Neural progenitor cell (in vitro differentiated cells): ENCODE data around the gene DHRS7. TPM values are rescaled to one million over a fixed set of nuclear protein-coding genes. Genes with fewer than 3 reads are reported as not detected.

Experiments
- DNase-seq: peaks from one replicate; pipeline ENCODE4 v3.0.0-alpha.2; 2016; ENCODE audit warnings: low spot score
- H2AFZ ChIP-seq: fragments of 200-600 bp; sonication (generic); replicated peaks from 2 replicates; pipeline ENCODE4 v1.6.1; 2016; ENCODE audit warnings: antibody characterized with exemption
- H3F3A ChIP-seq: fragments of 200-600 bp; sonication (generic); 2 replicates; pipeline ENCODE4 v1.6.1; 2016; ENCODE audit warnings: antibody characterized with exemption, low read depth
- H3K27ac ChIP-seq: fragments of 200-600 bp; sonication (generic); 2 replicates; pipeline ENCODE4 v1.5.1; 2016; ENCODE audit warnings: mild to moderate bottlenecking
- H3K27me3 ChIP-seq: fragments of 200-600 bp; sonication (generic); 2 replicates; pipeline ENCODE4 v1.6.1; 2016; ENCODE audit warnings: mild to moderate bottlenecking, moderate library complexity
- H3K36me3 ChIP-seq: fragments of 200-600 bp; sonication (generic); 2 replicates; pipeline ENCODE4 v1.5.1; 2016
- H3K4me1 ChIP-seq: fragments of 200-600 bp; sonication (generic); 2 replicates; pipeline ENCODE4 v1.6.1; 2016; ENCODE audit warnings: mixed run types
- H3K4me2 ChIP-seq: fragments of 200-600 bp; sonication (generic); 2 replicates; pipeline ENCODE4 v1.6.1; 2016
- H3K4me3 ChIP-seq: fragments of 200-600 bp; sonication (generic); 2 replicates; pipeline ENCODE4 v1.5.1; 2016
- H3K79me2 ChIP-seq: fragments of 200-600 bp; sonication (generic); 2 replicates; pipeline ENCODE4 v1.6.1; 2016; ENCODE audit warnings: low read depth
- H3K9ac ChIP-seq: fragments of 200-600 bp; sonication (generic); 2 replicates; pipeline ENCODE4 v1.6.1; 2016
- H3K9me3 ChIP-seq: fragments of 200-600 bp; sonication (generic); 2 replicates; pipeline ENCODE4 v1.5.1; 2016; ENCODE audit warnings: low read depth
- H4K20me1 ChIP-seq: fragments of 200-600 bp; sonication (generic); 2 replicates; pipeline ENCODE4 v1.6.1; 2016; ENCODE audit warnings: low read depth
- H3K27ac Mint-ChIP-seq: 3 replicates; pipeline ENCODE4 v1.8.0; 2021; ENCODE audit warnings: mixed read lengths
- H3K27me3 Mint-ChIP-seq: 2 replicates; pipeline ENCODE4 v1.8.0; 2022; ENCODE audit warnings: low read depth, mild to moderate bottlenecking, inconsistent platforms, moderate library complexity, mixed read lengths; ENCODE audit not compliant: insufficient read depth
- H3K36me3 Mint-ChIP-seq: 3 replicates; pipeline ENCODE4 v1.8.0; 2021; ENCODE audit warnings: mixed read lengths
- H3K4me1 Mint-ChIP-seq: 3 replicates; pipeline ENCODE4 v1.8.0; 2021; ENCODE audit warnings: mixed read lengths
- H3K4me3 Mint-ChIP-seq: 3 replicates; pipeline ENCODE4 v1.8.0; 2021; ENCODE audit warnings: mild to moderate bottlenecking, moderate library complexity, mixed read lengths
- H3K9me3 Mint-ChIP-seq: 3 replicates; pipeline ENCODE4 v1.8.0; 2020; ENCODE audit warnings: mixed read lengths
- EZH2 ChIP-seq: fragments of 200-600 bp; sonication (generic); IDR thresholded peaks from 2 replicates; pipeline ENCODE4 v1.6.1; 2017; ENCODE audit warnings: antibody characterized with exemption, mild to moderate bottlenecking, moderate library complexity
- EZH2phosphoT487 ChIP-seq: fragments of 200-600 bp; sonication (generic); IDR thresholded peaks from 2 replicates; pipeline ENCODE4 v1.6.1; 2017; ENCODE audit warnings: antibody characterized with exemption
- total RNA-seq: library from RNA; depleted of rRNA; stranded (reverse); fragments of >200 nt; gene quantifications from 2 replicates; pipeline ENCODE4 v1.2.3, GENCODE V29; 2015; ENCODE audit warnings: low replicate concordance
- TF ChIP-seq, protein P1 (sequence below): fragments of 200-600 bp; sonication (generic); IDR thresholded peaks from 2 replicates; pipeline ENCODE4 v1.5.1; 2017; ENCODE audit warnings: antibody characterized with exemption, mild to moderate bottlenecking

The DHRS7 gene
- total RNA-seq, 1 donor from 2014 or later, result 47.8 TPM

DNA sequence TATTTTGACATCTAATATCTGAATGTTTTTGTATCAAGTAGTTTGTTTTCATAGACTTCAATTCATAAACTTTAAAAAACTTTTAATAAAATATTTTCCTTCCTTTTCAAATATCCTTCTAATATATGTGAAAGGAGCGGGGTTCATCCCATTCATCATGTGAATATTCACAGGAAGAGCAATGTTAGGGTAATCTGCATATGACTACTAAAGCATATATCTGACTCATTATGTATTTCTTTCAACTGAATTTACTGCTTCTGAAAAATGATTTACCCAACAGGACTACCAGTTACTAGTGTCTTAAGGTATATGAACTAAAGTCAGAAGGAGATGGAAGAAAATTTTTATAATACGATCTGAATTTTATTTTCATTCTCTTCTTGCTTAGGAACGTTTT is 30.5 kb downstream of the DHRS7 start:
- no peaks in the 10 kb centered on the region for H3K4me1 Mint-ChIP-seq
- DNase-seq, result no peak
- H3K36me3 ChIP-seq, result no peaks in the 10 kb centered on the region
- H3K36me3 Mint-ChIP-seq, result peaks cover 42% of the 10 kb centered on the region
- H4K20me1 ChIP-seq, result no peaks in the 10 kb centered on the region
- peaks cover 7% of the 10 kb centered on the region for H3F3A ChIP-seq
- H3K27ac Mint-ChIP-seq, result no peak overlapping the region
- H2AFZ ChIP-seq, result no peak overlapping the region
- no peak overlapping the region for H3K4me3 Mint-ChIP-seq
- H3K27me3 ChIP-seq, result no peaks in the 10 kb centered on the region
- H3K79me2 ChIP-seq, result no peaks in the 10 kb centered on the region
- no peaks in the 10 kb centered on the region for H3K9me3 Mint-ChIP-seq
- no peaks in the 10 kb centered on the region for H3K9me3 ChIP-seq
- H3K27ac ChIP-seq, result no peak overlapping the region
- no peak overlapping the region for H3K4me3 ChIP-seq
- H3K27me3 Mint-ChIP-seq, result no peaks in the 10 kb centered on the region
- H3K4me2 ChIP-seq, result no peak overlapping the region
- TF ChIP-seq EZH2phosphoT487 (no peak), EZH2 (no peak)
- TF ChIP-seq, protein P1, sequence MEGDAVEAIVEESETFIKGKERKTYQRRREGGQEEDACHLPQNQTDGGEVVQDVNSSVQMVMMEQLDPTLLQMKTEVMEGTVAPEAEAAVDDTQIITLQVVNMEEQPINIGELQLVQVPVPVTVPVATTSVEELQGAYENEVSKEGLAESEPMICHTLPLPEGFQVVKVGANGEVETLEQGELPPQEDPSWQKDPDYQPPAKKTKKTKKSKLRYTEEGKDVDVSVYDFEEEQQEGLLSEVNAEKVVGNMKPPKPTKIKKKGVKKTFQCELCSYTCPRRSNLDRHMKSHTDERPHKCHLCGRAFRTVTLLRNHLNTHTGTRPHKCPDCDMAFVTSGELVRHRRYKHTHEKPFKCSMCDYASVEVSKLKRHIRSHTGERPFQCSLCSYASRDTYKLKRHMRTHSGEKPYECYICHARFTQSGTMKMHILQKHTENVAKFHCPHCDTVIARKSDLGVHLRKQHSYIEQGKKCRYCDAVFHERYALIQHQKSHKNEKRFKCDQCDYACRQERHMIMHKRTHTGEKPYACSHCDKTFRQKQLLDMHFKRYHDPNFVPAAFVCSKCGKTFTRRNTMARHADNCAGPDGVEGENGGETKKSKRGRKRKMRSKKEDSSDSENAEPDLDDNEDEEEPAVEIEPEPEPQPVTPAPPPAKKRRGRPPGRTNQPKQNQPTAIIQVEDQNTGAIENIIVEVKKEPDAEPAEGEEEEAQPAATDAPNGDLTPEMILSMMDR, result no peak
- no peak overlapping the region for H3K9ac ChIP-seq
- H3K4me1 ChIP-seq, result no peaks in the 10 kb centered on the region

DNA sequence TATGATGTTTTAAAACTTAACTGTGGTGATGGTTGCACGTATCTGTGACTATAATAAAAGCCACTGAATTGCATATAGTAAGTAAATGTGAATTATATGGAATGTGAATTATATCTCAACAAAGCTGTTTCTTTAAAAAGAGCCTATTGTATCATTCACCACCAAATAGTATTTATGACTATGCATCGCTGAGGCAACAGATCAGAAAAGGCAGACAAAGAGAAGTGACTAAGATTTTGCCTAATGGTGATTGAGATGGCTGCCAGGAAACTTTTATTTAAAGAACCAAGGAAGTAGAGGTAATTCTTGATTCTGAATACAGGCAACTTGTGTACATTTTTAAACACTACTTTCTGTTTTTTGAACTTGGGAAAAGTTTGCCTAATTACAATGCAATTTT is 31.7 kb downstream of the DHRS7 start:
- no peak overlapping the region for H3K27ac Mint-ChIP-seq
- TF ChIP-seq, protein P1, result no peak
- TF ChIP-seq EZH2phosphoT487 (no peak), EZH2 (no peak)
- DNase-seq, result no peak
- H3K4me2 ChIP-seq, result no peak overlapping the region
- no peaks in the 10 kb centered on the region for H3K9me3 ChIP-seq
- no peaks in the 10 kb centered on the region for H3K79me2 ChIP-seq
- no peaks in the 10 kb centered on the region for H3K9me3 Mint-ChIP-seq
- no peaks in the 10 kb centered on the region for H3K27me3 Mint-ChIP-seq
- no peaks in the 10 kb centered on the region for H4K20me1 ChIP-seq
- H3K4me3 ChIP-seq, result no peak overlapping the region
- H3F3A ChIP-seq, result peaks cover 7% of the 10 kb centered on the region
- no peak overlapping the region for H3K9ac ChIP-seq
- H3K36me3 ChIP-seq, result peaks cover under 1% of the 10 kb centered on the region
- no peak overlapping the region for H2AFZ ChIP-seq
- H3K4me1 ChIP-seq, result no peaks in the 10 kb centered on the region
- peaks cover 46% of the 10 kb centered on the region for H3K36me3 Mint-ChIP-seq
- H3K4me3 Mint-ChIP-seq, result no peak overlapping the region
- H3K27ac ChIP-seq, result no peak overlapping the region
- no peaks in the 10 kb centered on the region for H3K4me1 Mint-ChIP-seq
- no peaks in the 10 kb centered on the region for H3K27me3 ChIP-seq

GRCh38 chr14:60125918-60126317 is 39.3 kb downstream of the DHRS7 start:
- no peak for DNase-seq
- H3K36me3 Mint-ChIP-seq, result peaks cover 59% of the 10 kb centered on the region
- no peaks in the 10 kb centered on the region for H3K27me3 Mint-ChIP-seq

More at GRCh38 chr14:60125918-60126317, 39.3 kb downstream of the DHRS7 start:
- Histone ChIP-seq H3K4me2 (no peak overlapping the region), H4K20me1 (no peaks in the 10 kb centered on the region), H2AFZ (no peak overlapping the region), H3K4me1 (no peaks in the 10 kb centered on the region), H3K9me3 (no peaks in the 10 kb centered on the region), H3K4me3 (no peak overlapping the region), H3K36me3 (peaks cover 40% of the 10 kb centered on the region), H3F3A (no peaks in the 10 kb centered on the region), H3K9ac (no peak overlapping the region), H3K27me3 (no peaks in the 10 kb centered on the region), H3K27ac (no peak overlapping the region), H3K79me2 (no peaks in the 10 kb centered on the region)
- Mint-ChIP-seq H3K27ac (no peak overlapping the region), H3K4me1 (no peaks in the 10 kb centered on the region), H3K9me3 (no peaks in the 10 kb centered on the region), H3K4me3 (no peak overlapping the region)
- TF ChIP-seq EZH2phosphoT487, result no peak
- TF ChIP-seq, protein P1, result no peak
- TF ChIP-seq EZH2, result no peak
